Stimulated activated CD4-positive, alpha-beta T cell treated with anti-CD3 and anti-CD28 coated beads, Interleukin-12 subunit alpha, Interleukin-12 subunit beta, amount 100 ng/mL, for 24 hours (primary cell): ENCODE data around the gene HMGN4.
"Not testable (repeated sequence)": the region's sequence is repeated elsewhere in the genome, so short reads cannot be mapped to it uniquely, and the experiment has no call there.

ENCODE experiments used
- DNase-seq, 2 experiments: peaks; one replicate each; pipeline ENCODE4 v3.0.0-alpha.2; 2020; ENCODE audit warnings: low read depth in 2 of 2

The HMGN4 gene

GRCh38 chr6:26537846-26538571 is at the start of gene HMGN4:
TSS of gene HMGN4 (plus strand) at chr6:26538366. CDS start at chr6:26545207, 6,841 bp downstream.
- DNase-seq = peak; percentile 72 to 73

GRCh38 chr6:26489996-26490964 is 47.9 kb upstream of the HMGN4 start:
- no peak for DNase-seq

- DNase-seq = no peak
Observed at GRCh38 chr6:26491604-26492003, 46.6 kb upstream of the HMGN4 start.

GRCh38 chr6:26493258-26493657 is 44.9 kb upstream of the HMGN4 start:
- no peak for DNase-seq

- DNase-seq = no peak
Observed at GRCh38 chr6:26494117-26494516, 44.0 kb upstream of the HMGN4 start.

GRCh38 chr6:26495281-26495680 is 42.9 kb upstream of the HMGN4 start:
- no peak for DNase-seq

- no peak for DNase-seq
Observed at GRCh38 chr6:26497610-26498009, 40.6 kb upstream of the HMGN4 start.

- DNase-seq = no peak
Observed at GRCh38 chr6:26500102-26500501, 38.1 kb upstream of the HMGN4 start, which contains the start of gene BTN1A1. TSS of gene BTN1A1 (plus strand) at chr6:26500303. CDS start at chr6:26501287, 984 bp downstream.

GRCh38 chr6:26501482-26501986 is 36.6 kb upstream of the HMGN4 start:
- DNase-seq = peak; percentile 9 to 22

- no peak for DNase-seq
Observed at GRCh38 chr6:26502165-26502564, 36.0 kb upstream of the HMGN4 start.

- DNase-seq = no peak
Observed at GRCh38 chr6:26502626-26503025, 35.5 kb upstream of the HMGN4 start.

GRCh38 chr6:26507658-26508057 is 30.5 kb upstream of the HMGN4 start:
- DNase-seq = no peak

GRCh38 chr6:26511033-26511432 is 27.1 kb upstream of the HMGN4 start:
- DNase-seq = not testable (repeated sequence)

- no peak for DNase-seq
Observed at GRCh38 chr6:26514984-26515383, 23.2 kb upstream of the HMGN4 start.

GRCh38 chr6:26516481-26517427 is 21.4 kb upstream of the HMGN4 start:
- DNase-seq = no peak

- no peak for DNase-seq
Observed at GRCh38 chr6:26519359-26519758, 18.8 kb upstream of the HMGN4 start.

- DNase-seq = no peak
Observed at GRCh38 chr6:26520237-26520849, 17.8 kb upstream of the HMGN4 start.

- DNase-seq = peak; percentile 77 to 83
Observed at GRCh38 chr6:26520850-26521599, 17.1 kb upstream of the HMGN4 start.

- DNase-seq = peak; percentile 33 to 56
Observed at GRCh38 chr6:26521600-26522391, 16.4 kb upstream of the HMGN4 start.
